Vagina (tissue), 2 donors: ENCODE measurements around the gene DBX1. TPM values are rescaled to one million over a fixed set of nuclear protein-coding genes. Genes with fewer than 3 reads are reported as not detected.

Experiments used
- DNase-seq, 2 donors: peaks; one replicate each; pipeline ENCODE4 v3.0.0-alpha.2; 2017; ENCODE audit errors: extremely low spot score in 2 of 2
- H3K27ac ChIP-seq: fragments of 200-600 bp; sonication (generic); one replicate; pipeline ENCODE4 v1.5.1; 2019
- H3K27me3 ChIP-seq: fragments of 200-600 bp; sonication (generic); one replicate; pipeline ENCODE4 v1.5.1; 2019
- H3K36me3 ChIP-seq, 2 donors: fragments of 200-600 bp; sonication (generic); one replicate each; pipeline ENCODE4 v1.5.1; 2017 to 2019
- H3K4me1 ChIP-seq: fragments of 200-600 bp; sonication (generic); one replicate; pipeline ENCODE4 v1.5.1; 2019
- H3K4me3 ChIP-seq, 2 donors: fragments of 200-600 bp; sonication (generic); 1 replicate in 1 of 2; 2 replicates in 1 of 2; pipeline ENCODE4 v1.5.1; 2016 to 2019
- H3K9me3 ChIP-seq: fragments of 200-600 bp; sonication (generic); one replicate; pipeline ENCODE4 v1.5.1; 2019
- POLR2A ChIP-seq, 2 donors: fragments of 450-650 bp; IDR thresholded peaks; one replicate each; pipeline ENCODE4 v1.6.1; 2017; ENCODE audit warnings: antibody characterized with exemption in 2 of 2, mild to moderate bottlenecking in 2 of 2, moderate library complexity in 2 of 2
- POLR2AphosphoS5 ChIP-seq, 2 donors: sonication (generic); formaldehyde crosslinking; IDR thresholded peaks; one replicate each; pipeline ENCODE4 v1.9.0; 2017; ENCODE audit warnings: antibody characterized with exemption in 2 of 2, mild to moderate bottlenecking in 2 of 2, low read depth in 1 of 2; ENCODE audit not compliant: insufficient read depth in 1 of 2
- intact Hi-C: fragments of 100-400 bp; cut with DNase I; formaldehyde crosslinking; loops from one replicate; pipeline ENCODE4 v1.15.1; 2023
- total RNA-seq: library from RNA; depleted of rRNA; stranded (reverse); fragments of >200 nt; gene quantifications from one replicate; pipeline ENCODE4 v1.2.3, GENCODE V29; 2016
- TF ChIP-seq, protein P1 (sequence below), 3 experiments: fragments of 450-650 bp in 2 of 3; fragments of 200-600 bp in 1 of 3; sonication (generic) in 1 of 3; IDR thresholded peaks; one replicate each; pipeline ENCODE4 v1.5.1; 2017 to 2019; ENCODE audit warnings: antibody characterized with exemption in 3 of 3, mild to moderate bottlenecking in 2 of 3, moderate library complexity in 2 of 3

The DBX1 gene
- total RNA-seq, 1 donor from 2014 or later, result not detected

DNA sequence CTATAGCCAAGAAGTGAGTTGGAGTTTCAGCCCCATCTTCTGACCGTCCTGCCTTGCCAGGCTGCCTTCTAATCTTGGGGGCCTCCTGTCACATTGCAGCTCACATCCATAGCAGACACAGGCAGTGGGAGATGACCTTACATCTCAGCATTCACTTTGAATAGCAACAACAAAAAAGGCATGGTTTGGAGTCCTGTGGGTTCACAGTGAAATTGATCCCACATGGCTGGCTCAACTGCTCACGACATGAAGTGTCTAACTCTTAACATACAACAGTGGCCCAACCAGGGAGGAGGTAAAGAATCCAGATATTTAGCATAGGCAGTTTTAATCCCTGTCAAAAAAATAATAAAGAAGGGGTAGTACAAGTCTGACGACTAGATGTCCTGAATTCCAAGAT lies 38.1 kb downstream of the DBX1 start:
- intact Hi-C loops, result no loop called here

DNA sequence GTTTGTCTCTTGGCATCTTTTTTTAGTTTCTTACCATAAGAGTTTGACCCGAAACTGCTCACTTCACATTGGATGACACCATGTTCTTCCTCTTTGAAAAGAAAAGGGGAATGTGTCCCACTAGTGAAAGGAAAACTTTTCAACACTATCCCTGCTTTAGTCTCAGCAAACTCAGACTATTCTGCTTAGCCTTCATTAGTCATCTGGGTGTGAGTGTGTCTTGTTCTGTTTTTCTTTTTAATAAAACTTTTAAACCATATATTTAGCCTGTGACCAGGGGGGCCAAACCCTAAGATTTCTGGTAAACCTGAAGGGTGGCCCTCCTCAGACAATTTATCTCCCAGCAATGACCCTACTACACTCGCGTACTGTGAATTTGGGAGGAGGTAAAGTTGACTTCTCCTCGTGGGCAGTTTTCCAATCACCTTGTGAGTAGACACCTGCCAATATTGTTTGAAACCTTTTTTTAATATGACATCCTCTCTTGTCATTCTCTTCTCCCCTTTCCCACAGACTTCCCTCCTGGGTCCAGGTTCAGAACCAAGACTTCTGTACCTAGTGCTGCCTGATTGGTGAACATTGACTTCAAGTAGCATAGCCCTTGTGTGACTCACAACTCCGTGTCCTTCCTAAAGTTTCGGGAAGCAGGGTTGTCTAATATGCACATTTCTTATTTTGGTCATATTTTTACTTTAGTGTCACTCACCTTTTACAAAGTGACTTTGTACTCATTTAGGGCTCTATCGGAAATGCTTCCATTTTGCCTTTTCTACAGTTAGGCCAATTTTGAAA lies 39.9 kb downstream of the DBX1 start:
- DNase-seq, result no peak
- intact Hi-C loops, result no loop called here
- TF ChIP-seq, protein P1, sequence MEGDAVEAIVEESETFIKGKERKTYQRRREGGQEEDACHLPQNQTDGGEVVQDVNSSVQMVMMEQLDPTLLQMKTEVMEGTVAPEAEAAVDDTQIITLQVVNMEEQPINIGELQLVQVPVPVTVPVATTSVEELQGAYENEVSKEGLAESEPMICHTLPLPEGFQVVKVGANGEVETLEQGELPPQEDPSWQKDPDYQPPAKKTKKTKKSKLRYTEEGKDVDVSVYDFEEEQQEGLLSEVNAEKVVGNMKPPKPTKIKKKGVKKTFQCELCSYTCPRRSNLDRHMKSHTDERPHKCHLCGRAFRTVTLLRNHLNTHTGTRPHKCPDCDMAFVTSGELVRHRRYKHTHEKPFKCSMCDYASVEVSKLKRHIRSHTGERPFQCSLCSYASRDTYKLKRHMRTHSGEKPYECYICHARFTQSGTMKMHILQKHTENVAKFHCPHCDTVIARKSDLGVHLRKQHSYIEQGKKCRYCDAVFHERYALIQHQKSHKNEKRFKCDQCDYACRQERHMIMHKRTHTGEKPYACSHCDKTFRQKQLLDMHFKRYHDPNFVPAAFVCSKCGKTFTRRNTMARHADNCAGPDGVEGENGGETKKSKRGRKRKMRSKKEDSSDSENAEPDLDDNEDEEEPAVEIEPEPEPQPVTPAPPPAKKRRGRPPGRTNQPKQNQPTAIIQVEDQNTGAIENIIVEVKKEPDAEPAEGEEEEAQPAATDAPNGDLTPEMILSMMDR (IDR thresholded peaks at IDR 0.05), result no peak
- TF ChIP-seq POLR2AphosphoS5 (IDR thresholded peaks at IDR 0.05; ENCODE audit: insufficient read depth in 1 of 2, low read depth in 1 of 2), result no peak
- TF ChIP-seq POLR2A (IDR thresholded peaks at IDR 0.05), result no peak
- H3K4me1 ChIP-seq, result no peaks in the 10 kb centered on the region
- no peaks in the 10 kb centered on the region for H3K27me3 ChIP-seq
- H3K4me3 ChIP-seq, result no peak overlapping the region
- H3K36me3 ChIP-seq, result peaks cover 0 to 16% of the 10 kb centered on the region in 2 donors
- H3K27ac ChIP-seq, result no peak overlapping the region
- no peaks in the 10 kb centered on the region for H3K9me3 ChIP-seq

More for the DNA sequence above, 38.1 kb downstream of the DBX1 start:
- H3K9me3 ChIP-seq, result no peaks in the 10 kb centered on the region
- peaks cover 0 to 10% of the 10 kb centered on the region in 2 donors for H3K36me3 ChIP-seq
- H3K27ac ChIP-seq, result no peak overlapping the region
- no peaks in the 10 kb centered on the region for H3K4me1 ChIP-seq
- no peaks in the 10 kb centered on the region for H3K27me3 ChIP-seq
- no peak for DNase-seq
- no peak overlapping the region for H3K4me3 ChIP-seq
- no peak for TF ChIP-seq POLR2A (IDR thresholded peaks at IDR 0.05)
- TF ChIP-seq POLR2AphosphoS5 (IDR thresholded peaks at IDR 0.05; ENCODE audit: insufficient read depth in 1 of 2, low read depth in 1 of 2), result no peak
- TF ChIP-seq, protein P1 (IDR thresholded peaks at IDR 0.05), result no peak

DNA sequence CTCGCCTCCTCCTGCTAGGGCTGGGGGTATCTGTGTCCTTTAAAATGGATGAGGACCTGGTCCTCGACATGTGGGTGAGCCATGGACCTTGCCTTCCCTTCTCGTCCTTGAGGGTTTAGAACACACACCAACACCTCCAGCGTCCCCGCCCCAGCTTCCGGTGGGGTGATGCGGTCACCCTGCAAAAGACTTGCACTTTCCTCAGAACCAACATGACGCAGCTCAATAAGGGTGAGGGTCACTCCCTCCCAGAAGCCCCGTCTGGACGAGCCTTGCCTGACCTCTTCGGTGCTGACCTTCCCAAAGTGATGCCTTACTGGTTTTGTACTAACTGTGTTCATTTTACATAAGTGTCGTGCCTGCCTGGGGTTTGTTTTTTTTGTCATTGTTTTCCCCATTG lies 41.0 kb downstream of the DBX1 start:
- Histone ChIP-seq H3K36me3 (peaks cover 0 to 22% of the 10 kb centered on the region in 2 donors), H3K4me1 (no peaks in the 10 kb centered on the region), H3K27me3 (no peaks in the 10 kb centered on the region), H3K4me3 (no peak overlapping the region), H3K27ac (no peak overlapping the region), H3K9me3 (no peaks in the 10 kb centered on the region)
- TF ChIP-seq POLR2AphosphoS5 (IDR thresholded peaks at IDR 0.05; ENCODE audit: insufficient read depth in 1 of 2, low read depth in 1 of 2) (no peak), POLR2A (IDR thresholded peaks at IDR 0.05) (no peak)
- TF ChIP-seq, protein P1 (IDR thresholded peaks at IDR 0.05), result no peak
- DNase-seq, result no peak
- intact Hi-C loops, result no loop called here

DNA sequence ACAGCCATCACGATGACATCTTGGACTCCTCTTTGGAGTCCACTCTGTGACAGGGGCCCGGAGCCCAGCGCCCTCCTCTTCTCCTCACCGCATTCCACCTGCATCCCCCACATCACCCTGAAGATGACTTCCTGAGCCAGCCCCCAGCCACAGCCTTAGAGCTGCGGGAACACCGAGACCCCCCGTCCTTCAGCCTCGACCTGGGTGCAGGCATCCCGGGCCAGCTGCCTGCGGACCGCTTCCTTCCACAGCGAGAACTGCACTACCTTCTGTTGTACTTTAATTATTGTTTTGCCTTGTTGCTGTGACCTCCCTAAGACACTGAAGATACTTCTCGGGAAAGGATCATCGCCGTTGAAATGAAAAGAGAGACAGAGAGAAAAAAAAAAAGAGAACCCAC lies 42.1 kb downstream of the DBX1 start:
- H3K9me3 ChIP-seq, result no peaks in the 10 kb centered on the region
- H3K4me1 ChIP-seq, result peaks cover under 1% of the 10 kb centered on the region
- TF ChIP-seq, protein P1 (IDR thresholded peaks at IDR 0.05), result no peak
- TF ChIP-seq POLR2AphosphoS5 (IDR thresholded peaks at IDR 0.05; ENCODE audit: insufficient read depth in 1 of 2, low read depth in 1 of 2) (no peak), POLR2A (IDR thresholded peaks at IDR 0.05) (no peak)
- no peak overlapping the region for H3K27ac ChIP-seq
- no peaks in the 10 kb centered on the region for H3K27me3 ChIP-seq
- no peak overlapping the region for H3K4me3 ChIP-seq
- H3K36me3 ChIP-seq, result peaks cover 0 to 28% of the 10 kb centered on the region in 2 donors
- DNase-seq, result no peak
- intact Hi-C loops, result no loop called here

DNA sequence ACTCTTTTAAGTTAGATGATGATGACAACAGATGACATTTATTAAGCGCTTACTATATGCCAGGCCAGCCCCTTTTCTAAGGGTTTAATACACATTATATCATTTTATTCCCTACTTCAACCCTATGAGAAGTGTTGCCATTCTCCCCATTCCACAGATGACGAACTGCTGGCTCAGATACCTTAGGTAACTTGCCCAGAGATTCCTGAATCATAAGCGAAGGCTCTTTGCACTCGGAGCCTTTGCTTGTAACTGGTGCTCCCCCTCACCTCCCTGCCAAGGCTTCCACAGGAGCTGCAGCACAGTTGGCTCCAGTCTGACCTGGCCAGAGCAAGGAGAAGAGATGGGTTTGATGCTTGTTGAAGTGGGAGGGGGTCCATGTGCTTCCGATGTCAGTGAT lies 43.0 kb downstream of the DBX1 start:
- Histone ChIP-seq H3K36me3 (peaks cover 0 to 28% of the 10 kb centered on the region in 2 donors), H3K27me3 (no peaks in the 10 kb centered on the region), H3K4me3 (no peak overlapping the region), H3K4me1 (peaks cover 10% of the 10 kb centered on the region), H3K9me3 (no peaks in the 10 kb centered on the region), H3K27ac (no peak overlapping the region)
- no peak for DNase-seq
- TF ChIP-seq, protein P1 (IDR thresholded peaks at IDR 0.05), result no peak
- TF ChIP-seq POLR2AphosphoS5 (IDR thresholded peaks at IDR 0.05; ENCODE audit: insufficient read depth in 1 of 2, low read depth in 1 of 2) (no peak), POLR2A (IDR thresholded peaks at IDR 0.05) (no peak)
- intact Hi-C loops, result no loop called here
